IMR-90 (cell line): ENCODE results near the gene MCRIP2. TPM values are rescaled to one million over a fixed set of nuclear protein-coding genes. Genes with fewer than 3 reads are reported as not detected.

ENCODE experiments used
- ATAC-seq: fragments of 200-7000 bp; cut with Tn5 transposase; 2 replicates; pipeline ENCODE4 v1.9.1; 2020; ENCODE audit warnings: low read depth, mild to moderate bottlenecking, moderate library complexity
- BruUV-seq: library from RNA; stranded (reverse); fragments of 400-500 nt; replicated peaks from 2 replicates; lab custom pipeline; 2021; lab: Mats Ljungman, UMichigan
- CTCF ChIA-PET: fragments of 300-600 bp; formaldehyde crosslinking; extraction: SDS; loops from one replicate; lab custom pipeline; 2021; ENCODE audit warnings: antibody characterized with exemption; lab: Yijun Ruan, JAX
- POLR2A ChIA-PET: fragments of 300-600 bp; sonication (Branson Sonifier 250); formaldehyde crosslinking; loops from one replicate; lab custom pipeline; 2022; ENCODE audit warnings: antibody characterized with exemption; ENCODE audit not compliant: unreplicated experiment; lab: Charles Lee
- DNase-seq: peaks from one replicate; pipeline ENCODE4 v3.0.0; 2013
- H2AFZ ChIP-seq: replicated peaks from 2 replicates; pipeline ENCODE3; 2013; ENCODE audit warnings: low read length, mild to moderate bottlenecking; ENCODE audit not compliant: poor library complexity
- H2AK5ac ChIP-seq: 2 replicates; pipeline ENCODE4 v1.6.1; 2013; ENCODE audit warnings: low read depth, low read length, inconsistent platforms
- H2AK9ac ChIP-seq: replicated peaks from 2 replicates; pipeline ENCODE3; 2013; ENCODE audit warnings: mild to moderate bottlenecking, low read depth, low read length, moderate library complexity; ENCODE audit not compliant: poor library complexity
- H2BK120ac ChIP-seq: 2 replicates; pipeline ENCODE4 v1.6.1; 2013; ENCODE audit warnings: low read depth, low read length, inconsistent platforms
- H2BK15ac ChIP-seq: 3 replicates; pipeline ENCODE4 v1.6.1; 2013; ENCODE audit warnings: low read depth, low read length, inconsistent platforms
- H2BK20ac ChIP-seq: 2 replicates; pipeline ENCODE4 v1.6.1; 2013; ENCODE audit warnings: low read depth, mild to moderate bottlenecking, inconsistent platforms, low read length, moderate library complexity
- H2BK5ac ChIP-seq: 2 replicates; pipeline ENCODE4 v1.6.1; 2013; ENCODE audit warnings: mild to moderate bottlenecking, low read depth, low read length, inconsistent platforms; ENCODE audit not compliant: poor library complexity, severe bottlenecking
- H3K14ac ChIP-seq: replicated peaks from 2 replicates; pipeline ENCODE4 v1.6.1; 2013; ENCODE audit warnings: low read depth, low read length, inconsistent platforms
- H3K18ac ChIP-seq: 2 replicates; pipeline ENCODE4 v1.6.1; 2013; ENCODE audit warnings: low read depth, low read length, control low read depth
- H3K23ac ChIP-seq: 2 replicates; pipeline ENCODE4 v1.6.1; 2013; ENCODE audit warnings: low read depth, low read length, inconsistent platforms
- H3K27ac ChIP-seq: 2 replicates; pipeline ENCODE4 v1.5.1; 2013; ENCODE audit warnings: mild to moderate bottlenecking, control low read depth, low read length; ENCODE audit not compliant: insufficient read depth
- H3K27me3 ChIP-seq: 2 replicates; pipeline ENCODE4 v1.6.1; 2013; ENCODE audit warnings: low read length; ENCODE audit not compliant: control insufficient read depth, insufficient read depth
- H3K36me3 ChIP-seq: 2 replicates; pipeline ENCODE4 v1.6.1; 2013; ENCODE audit warnings: low read length, mixed read lengths; ENCODE audit not compliant: control insufficient read depth, insufficient read depth
- H3K4ac ChIP-seq: 2 replicates; pipeline ENCODE4 v1.6.1; 2013; ENCODE audit warnings: low read depth, low read length, inconsistent platforms
- H3K4me1 ChIP-seq: 2 replicates; pipeline ENCODE4 v1.6.1; 2013; ENCODE audit warnings: low read length, mixed read lengths; ENCODE audit not compliant: control insufficient read depth, insufficient read depth
- H3K4me2 ChIP-seq: 2 replicates; pipeline ENCODE4 v1.6.1; 2013; ENCODE audit warnings: low read depth, mild to moderate bottlenecking, control low read depth, low read length, moderate library complexity
- H3K4me3 ChIP-seq: 2 replicates; pipeline ENCODE4 v1.5.1; 2013; ENCODE audit warnings: low read depth, mild to moderate bottlenecking, control low read depth, low read length, moderate library complexity; ENCODE audit not compliant: insufficient read depth
- H3K56ac ChIP-seq: 2 replicates; pipeline ENCODE4 v1.6.1; 2013; ENCODE audit warnings: low read length, inconsistent platforms; ENCODE audit not compliant: insufficient read depth; ENCODE audit errors: extremely low read depth
- H3K79me1 ChIP-seq, 2 experiments: 2 replicates each; pipeline ENCODE4 v1.6.1; 2013; ENCODE audit warnings: low read length in 2 of 2, inconsistent platforms in 1 of 2, low read depth in 1 of 2
- H3K9ac ChIP-seq: 2 replicates; pipeline ENCODE4 v1.6.1; 2013; ENCODE audit warnings: low read depth, low read length, control low read depth
- H3K9me1 ChIP-seq: 2 replicates; pipeline ENCODE4 v1.6.1; 2013; ENCODE audit warnings: low read length, inconsistent platforms; ENCODE audit not compliant: insufficient read depth
- H3K9me3 ChIP-seq: 2 replicates; pipeline ENCODE4 v1.6.1; 2013; ENCODE audit warnings: low read length; ENCODE audit not compliant: control insufficient read depth, insufficient read depth
- H4K20me1 ChIP-seq: 2 replicates; pipeline ENCODE4 v1.6.1; 2013; ENCODE audit warnings: low read length, inconsistent platforms; ENCODE audit not compliant: insufficient read depth
- H4K5ac ChIP-seq: 2 replicates; pipeline ENCODE4 v1.6.1; 2013; ENCODE audit warnings: mild to moderate bottlenecking, low read depth, low read length, control low read depth
- H4K8ac ChIP-seq, 2 experiments: 2 replicates each; pipeline ENCODE4 v1.6.1; 2013; ENCODE audit warnings: low read depth in 2 of 2, low read length in 2 of 2, control low read depth in 1 of 2, inconsistent platforms in 1 of 2
- H4K91ac ChIP-seq: 2 replicates; pipeline ENCODE4 v1.6.1; 2013; ENCODE audit warnings: low read depth, low read length, inconsistent platforms; ENCODE audit not compliant: insufficient read depth
- BHLHE40 ChIP-seq: fragments of 150-350 bp; IDR thresholded peaks from 2 replicates; pipeline ENCODE4 v1.6.1; 2016; ENCODE audit warnings: mild to moderate bottlenecking, low read depth, low read length
- CEBPB ChIP-seq: IDR thresholded peaks from 2 replicates; pipeline ENCODE4 v1.6.1; 2012; ENCODE audit warnings: low read depth, low read length, improper control_type of control experiment
- CHD1 ChIP-seq: IDR thresholded peaks from 2 replicates; pipeline ENCODE4 v1.6.1; 2012; ENCODE audit warnings: low read depth, low read length, improper control_type of control experiment
- CTCF ChIP-seq: conservative IDR thresholded peaks from 2 replicates; pipeline ENCODE4 v1.5.1; 2012; ENCODE audit warnings: mild to moderate bottlenecking, low read depth, low read length, improper control_type of control experiment
- ELK1 ChIP-seq: fragments of 150-350 bp; IDR thresholded peaks from 2 replicates; pipeline ENCODE4 v1.6.1; 2016; ENCODE audit warnings: low read depth, mild to moderate bottlenecking, low read length, moderate library complexity, borderline replicate concordance
- FOS ChIP-seq: fragments of 150-350 bp; IDR thresholded peaks from 2 replicates; pipeline ENCODE4 v1.6.1; 2016; ENCODE audit warnings: low read depth, low read length
- MAFK ChIP-seq: IDR thresholded peaks from 2 replicates; pipeline ENCODE4 v1.6.1; 2012; ENCODE audit warnings: low read depth, low read length, improper control_type of control experiment
- MAZ ChIP-seq: IDR thresholded peaks from 2 replicates; pipeline ENCODE4 v1.6.1; 2012; ENCODE audit warnings: low read depth, mild to moderate bottlenecking, low read length, improper control_type of control experiment, moderate library complexity, borderline replicate concordance
- MXI1 ChIP-seq: IDR thresholded peaks from 2 replicates; pipeline ENCODE4 v1.6.1; 2012; ENCODE audit warnings: low read depth, mild to moderate bottlenecking, low read length, moderate library complexity, borderline replicate concordance
- NFE2L2 ChIP-seq: fragments of 150-350 bp; IDR thresholded peaks from 2 replicates; pipeline ENCODE4 v1.6.1; 2016; ENCODE audit warnings: low read depth, mild to moderate bottlenecking, low read length
- POLR2A ChIP-seq: IDR thresholded peaks from 2 replicates; pipeline ENCODE4 v1.6.1; 2012; ENCODE audit warnings: mild to moderate bottlenecking, low read depth, low read length
- RAD21 ChIP-seq: IDR thresholded peaks from 2 replicates; pipeline ENCODE4 v1.6.1; 2012; ENCODE audit warnings: low read length, improper control_type of control experiment
- RCOR1 ChIP-seq: IDR thresholded peaks from 2 replicates; pipeline ENCODE4 v1.6.1; 2012; ENCODE audit warnings: mild to moderate bottlenecking, low read length, improper control_type of control experiment; ENCODE audit not compliant: insufficient replicate concordance
- RFX5 ChIP-seq: IDR thresholded peaks from 2 replicates; pipeline ENCODE4 v1.8.0; 2012; ENCODE audit warnings: low read depth, mild to moderate bottlenecking, low read length, moderate library complexity
- SMC3 ChIP-seq: fragments of 150-350 bp; IDR thresholded peaks from 2 replicates; pipeline ENCODE4 v1.6.1; 2016; ENCODE audit warnings: low read depth, mild to moderate bottlenecking, antibody characterized with exemption, low read length, moderate library complexity
- USF2 ChIP-seq: fragments of 150-350 bp; IDR thresholded peaks from 2 replicates; pipeline ENCODE4 v1.6.1; 2017; ENCODE audit warnings: mild to moderate bottlenecking, antibody characterized with exemption, low read length, low read depth
- WGBS, 2 experiments: methylation state at CpG; one replicate each; pipeline versions ENCODE4 v1.1.5 to v1.1.7; 2013; ENCODE audit warnings: missing lambda C conversion rate in 2 of 2; ENCODE audit not compliant: insufficient read length in 1 of 2; ENCODE audit errors: extremely low coverage in 2 of 2; 5-methylcytosine and 5-hydroxymethylcytosine counted together
- dilution Hi-C: fragments of 300-500 bp; cut with HindIII; formaldehyde crosslinking; loops from one replicate; pipeline ENCODE4 v1.14.3; 2018; ENCODE audit warnings: low sequenced_read_pairs; ENCODE audit not compliant: unreplicated experiment
- in situ Hi-C: fragments of 300-500 bp; cut with MboI; formaldehyde crosslinking; loops from 3 replicates; pipeline ENCODE4 v1.14.3; 2019; ENCODE audit warnings: low sequenced_read_pairs, inconsistent platforms, mixed read lengths
- intact Hi-C: fragments of 100-400 bp; cut with micrococcal nuclease; formaldehyde crosslinking; loops from 2 replicates; pipeline ENCODE4 v1.10.0; 2022
- polyA plus RNA-seq, 3 experiments: library from polyadenylated mRNA; depleted of rRNA; stranded (reverse); fragments of >200 nt; gene quantifications; 2 replicates each; pipeline ENCODE4 v1.2.3, GENCODE V29; 2012; ENCODE audit warnings: low replicate concordance in 1 of 3
- total RNA-seq: library from RNA; depleted of rRNA; stranded (reverse); fragments of >200 nt; gene quantifications from 2 replicates; pipeline ENCODE4 v1.2.3, GENCODE V29; 2012

Gene MCRIP2
- total and polyA plus RNA-seq, 2 of the 4 experiments (the other 2 are of a cell fraction), result 6.3 to 19.6 TPM

- POLR2A ChIA-PET, result no interaction called here
- Histone ChIP-seq H4K8ac (no peak overlapping the region), H2AK5ac (0 out of 2 replicates have a peak overlapping the region, but pooled peaks have one; percentile 69), H2BK5ac (no peak overlapping the region), H3K36me3 (peaks cover 9% of the 10 kb centered on the region; the same call in 1 of the 2 replicates), H3K4me1 (peaks cover 18% of the 10 kb centered on the region), H3K23ac (no peak overlapping the region), H3K79me1 (peaks cover 0 to 34% of the 10 kb centered on the region in 2 experiments; a peak in 2 of 4 replicates), H2AFZ (peak overlapping the region; percentile 93), H2BK15ac (no peak overlapping the region), H3K9ac (no peak overlapping the region), H2BK120ac (no peak overlapping the region), H2AK9ac (peak overlapping the region; percentile 28), H3K18ac (no peak overlapping the region), H3K9me1 (peaks cover 8% of the 10 kb centered on the region; the same call in 1 of the 2 replicates), H4K20me1 (peaks cover 4% of the 10 kb centered on the region), H3K4ac (no peak overlapping the region), H3K4me2 (no peak overlapping the region), H3K9me3 (no peaks in the 10 kb centered on the region), H3K4me3 (no peak overlapping the region), H3K27ac (no peak overlapping the region), H3K56ac (no peak overlapping the region), H2BK20ac (no peak overlapping the region), H4K91ac (no peak overlapping the region), H3K27me3 (no peaks in the 10 kb centered on the region), H3K14ac (no peak overlapping the region), H4K5ac (no peak overlapping the region)
- DNase-seq, result no peak
- intact Hi-C loops, result loop anchor here (5.0 kb wide), 1 partner anchor 111 kb away; the partner anchor contains the start of gene CAPN15
- dilution Hi-C loops, result no loop called here
- in situ Hi-C loops, result no loop called here
- CTCF ChIA-PET, result no interaction called here
- TF ChIP-seq CHD1 (no peak), RAD21 (no peak), MXI1 (no peak), FOS (no peak), SMC3 (no peak), CEBPB (no peak), ELK1 (no peak), POLR2A (no peak), USF2 (no peak), RCOR1 (no peak), NFE2L2 (no peak), CTCF (no peak), RFX5 (no peak), MAZ (no peak), BHLHE40 (no peak), MAFK (no peak)
- BruUV-seq, result no TSS peak
- ATAC-seq, result no peak
- WGBS, 2 experiments, result 88% methylated on average over 8 of the region's 15 CpGs; no CpG with 5 or more reads in 1 of the 2 experiments
These were observed 3.5 kb upstream of the MCRIP2 start for GRCh38 chr16:638034-638543.
